Activated B cell treated with CpG ODN at 0.5 μM for 24 hours (primary cell): Measurements from ENCODE around the gene PZP. TPM values are rescaled to one million over a fixed set of nuclear protein-coding genes. Genes with fewer than 3 reads are reported as not detected.

Experiments
- ATAC-seq: fragments of 200-7000 bp; cut with Tn5 transposase; one replicate; pipeline ENCODE4 v1.10.0; 2021; ENCODE audit warnings: low read depth, mild to moderate bottlenecking, moderate library complexity
- CTCF ChIA-PET: fragments of 350-600 bp; sonication (Branson Sonifier 250); formaldehyde crosslinking; loops from one replicate; lab custom pipeline; 2021; ENCODE audit warnings: antibody characterized with exemption; lab: Charles Lee
- POLR2A ChIA-PET: fragments of 350-600 bp; sonication (Branson Sonifier 250); formaldehyde crosslinking; loops from one replicate; lab custom pipeline; 2021; ENCODE audit warnings: antibody characterized with exemption; lab: Charles Lee
- DNase-seq: peaks from one replicate; pipeline ENCODE4 v3.0.0; 2022
- H3K27ac Mint-ChIP-seq: one replicate; pipeline ENCODE4 v1.8.0; 2020; ENCODE audit warnings: mixed read lengths
- H3K27me3 Mint-ChIP-seq: one replicate; pipeline ENCODE4 v1.8.0; 2021; ENCODE audit warnings: mixed read lengths
- H3K36me3 Mint-ChIP-seq: one replicate; pipeline ENCODE4 v1.8.0; 2021; ENCODE audit warnings: low read depth, mixed read lengths
- H3K4me1 Mint-ChIP-seq: one replicate; pipeline ENCODE4 v1.8.0; 2021; ENCODE audit warnings: mixed read lengths
- H3K4me3 Mint-ChIP-seq: one replicate; pipeline ENCODE4 v1.8.0; 2020; ENCODE audit warnings: mild to moderate bottlenecking, mixed read lengths
- H3K9me3 Mint-ChIP-seq: one replicate; pipeline ENCODE4 v1.8.0; 2020; ENCODE audit warnings: mixed read lengths
- intact Hi-C: fragments of 100-400 bp; cut with micrococcal nuclease; formaldehyde crosslinking; loops from one replicate; pipeline ENCODE4 v1.15.1; 2024
- total RNA-seq: library from RNA; stranded (reverse); gene quantifications from 2 replicates; pipeline ENCODE4 v1.2.3, GENCODE V29; 2022
- TF ChIP-seq, protein P1 (sequence below): fragments of 200-600 bp; IDR thresholded peaks from one replicate; pipeline ENCODE4 v1.8.0; 2022; ENCODE audit warnings: antibody characterized with exemption, mild to moderate bottlenecking

Gene PZP
- total RNA-seq, 1 donor from 2014 or later = not detected

- POLR2A ChIA-PET = no interaction called here
These were observed 101.3 kb downstream of the PZP start for GRCh38 chr12:9106610-9107541.

GRCh38 chr12:9106067-9106466 lies 102.1 kb downstream of the PZP start:
- TF ChIP-seq, protein P1, sequence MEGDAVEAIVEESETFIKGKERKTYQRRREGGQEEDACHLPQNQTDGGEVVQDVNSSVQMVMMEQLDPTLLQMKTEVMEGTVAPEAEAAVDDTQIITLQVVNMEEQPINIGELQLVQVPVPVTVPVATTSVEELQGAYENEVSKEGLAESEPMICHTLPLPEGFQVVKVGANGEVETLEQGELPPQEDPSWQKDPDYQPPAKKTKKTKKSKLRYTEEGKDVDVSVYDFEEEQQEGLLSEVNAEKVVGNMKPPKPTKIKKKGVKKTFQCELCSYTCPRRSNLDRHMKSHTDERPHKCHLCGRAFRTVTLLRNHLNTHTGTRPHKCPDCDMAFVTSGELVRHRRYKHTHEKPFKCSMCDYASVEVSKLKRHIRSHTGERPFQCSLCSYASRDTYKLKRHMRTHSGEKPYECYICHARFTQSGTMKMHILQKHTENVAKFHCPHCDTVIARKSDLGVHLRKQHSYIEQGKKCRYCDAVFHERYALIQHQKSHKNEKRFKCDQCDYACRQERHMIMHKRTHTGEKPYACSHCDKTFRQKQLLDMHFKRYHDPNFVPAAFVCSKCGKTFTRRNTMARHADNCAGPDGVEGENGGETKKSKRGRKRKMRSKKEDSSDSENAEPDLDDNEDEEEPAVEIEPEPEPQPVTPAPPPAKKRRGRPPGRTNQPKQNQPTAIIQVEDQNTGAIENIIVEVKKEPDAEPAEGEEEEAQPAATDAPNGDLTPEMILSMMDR = no peak
- no peak overlapping the region for H3K27ac Mint-ChIP-seq
- peaks cover 4% of the 10 kb centered on the region for H3K27me3 Mint-ChIP-seq
- DNase-seq (no peak), ATAC-seq (no peak)
- H3K36me3 Mint-ChIP-seq = no peaks in the 10 kb centered on the region
- no peaks in the 10 kb centered on the region for H3K9me3 Mint-ChIP-seq
- no peaks in the 10 kb centered on the region for H3K4me1 Mint-ChIP-seq
- POLR2A ChIA-PET = no interaction called here
- intact Hi-C loops = no loop called here
- H3K4me3 Mint-ChIP-seq = no peak overlapping the region
- CTCF ChIA-PET = no interaction called here

More at GRCh38 chr12:9106610-9107541, 101.3 kb downstream of the PZP start:
- CTCF ChIA-PET = no interaction called here
- Mint-ChIP-seq H3K4me3 (no peak overlapping the region), H3K9me3 (no peaks in the 10 kb centered on the region), H3K27ac (no peak overlapping the region), H3K4me1 (no peaks in the 10 kb centered on the region), H3K27me3 (peaks cover 4% of the 10 kb centered on the region), H3K36me3 (no peaks in the 10 kb centered on the region)
- TF ChIP-seq, protein P1 = no peak
- ATAC-seq (no peak), DNase-seq (no peak)
- intact Hi-C loops = no loop called here

DNA sequence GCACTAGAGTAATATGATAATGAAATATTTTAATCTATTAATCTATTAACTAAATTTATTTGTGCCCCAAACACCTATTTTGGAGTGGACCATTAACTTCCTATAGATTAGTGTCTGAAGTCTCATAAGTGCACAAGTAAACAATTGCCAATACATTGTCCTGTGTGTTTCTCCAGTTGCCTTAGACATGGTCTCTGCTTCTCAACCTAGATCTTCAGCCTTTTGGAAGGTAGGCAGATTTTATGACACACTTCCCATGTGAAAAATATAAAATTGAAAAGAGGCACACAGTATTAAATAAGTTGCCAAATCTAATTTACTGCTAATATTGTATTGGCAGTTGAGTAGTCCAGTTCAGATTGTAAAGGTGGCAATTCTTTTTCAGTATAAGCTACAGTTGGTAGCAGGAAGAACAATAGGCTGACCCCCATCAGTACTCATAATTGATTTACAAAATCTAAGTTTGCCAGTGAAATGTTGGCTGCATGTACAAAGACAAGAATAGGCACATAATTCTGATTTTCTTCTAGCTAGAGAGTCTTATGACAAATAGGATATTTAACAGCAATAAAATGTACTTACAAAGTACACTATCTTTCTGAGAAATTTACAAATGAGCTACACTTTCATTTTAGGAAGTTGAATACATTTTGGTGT lies 103.3 kb downstream of the PZP start:
- DNase-seq (no peak), ATAC-seq (no peak)
- Mint-ChIP-seq H3K9me3 (no peaks in the 10 kb centered on the region), H3K4me3 (no peak overlapping the region), H3K27ac (no peak overlapping the region), H3K27me3 (peaks cover 4% of the 10 kb centered on the region), H3K36me3 (no peaks in the 10 kb centered on the region), H3K4me1 (no peaks in the 10 kb centered on the region)
- intact Hi-C loops = no loop called here
- TF ChIP-seq, protein P1 = no peak
- ChIA-PET CTCF (no interaction called here), POLR2A (no interaction called here)

GRCh38 chr12:9104087-9104486 lies 104.1 kb downstream of the PZP start:
- ChIA-PET POLR2A (no interaction called here), CTCF (no interaction called here)
- Mint-ChIP-seq H3K27ac (no peak overlapping the region), H3K27me3 (peaks cover 4% of the 10 kb centered on the region), H3K4me1 (no peaks in the 10 kb centered on the region), H3K4me3 (no peak overlapping the region), H3K9me3 (no peaks in the 10 kb centered on the region), H3K36me3 (no peaks in the 10 kb centered on the region)
- TF ChIP-seq, protein P1 = no peak
- ATAC-seq (no peak), DNase-seq (no peak)
- intact Hi-C loops = no loop called here
